GM21526 (cell line): ENCODE results near the gene WWOX.

Experiments used
- ATAC-seq: cut with Tn5 transposase; IDR thresholded peaks from one replicate; pipeline ENCODE4 v1.9.1; 2021; ENCODE audit warnings: moderate library complexity; ENCODE audit not compliant: unreplicated experiment, low FRiP score

Gene WWOX

DNA sequence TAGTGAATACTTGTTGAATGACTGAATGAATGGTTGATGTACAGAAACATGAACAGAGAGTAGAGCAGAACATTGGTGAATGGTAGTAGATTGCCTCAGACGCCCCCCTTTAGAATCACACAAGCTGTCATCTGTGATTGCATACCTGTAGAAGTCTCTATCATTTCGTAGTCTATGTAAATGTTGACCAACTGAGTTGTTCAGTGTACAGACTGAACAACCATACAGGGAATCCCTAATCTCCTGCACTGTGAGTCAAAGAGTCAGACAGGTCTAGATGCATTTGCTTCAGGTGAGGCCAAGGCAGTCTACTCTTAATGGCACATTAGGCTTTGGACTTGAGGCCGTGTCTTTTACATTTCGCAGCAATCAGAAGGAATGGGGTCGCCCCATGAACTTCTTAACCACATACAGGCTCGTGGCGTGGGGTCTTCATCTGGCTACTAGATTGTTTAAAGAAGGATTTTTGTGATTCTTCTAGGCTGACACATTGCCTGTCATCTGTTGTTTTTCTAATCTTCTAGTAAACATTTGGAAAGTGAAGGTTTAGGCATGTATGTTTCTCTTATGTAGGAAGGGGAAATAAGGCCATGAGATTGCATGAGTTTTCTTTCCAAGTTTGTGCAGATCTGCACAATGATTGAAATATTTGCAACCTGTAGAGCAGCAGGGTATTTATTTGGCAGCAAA, 157.4 kb downstream of the WWOX start:
- no peak for ATAC-seq

DNA sequence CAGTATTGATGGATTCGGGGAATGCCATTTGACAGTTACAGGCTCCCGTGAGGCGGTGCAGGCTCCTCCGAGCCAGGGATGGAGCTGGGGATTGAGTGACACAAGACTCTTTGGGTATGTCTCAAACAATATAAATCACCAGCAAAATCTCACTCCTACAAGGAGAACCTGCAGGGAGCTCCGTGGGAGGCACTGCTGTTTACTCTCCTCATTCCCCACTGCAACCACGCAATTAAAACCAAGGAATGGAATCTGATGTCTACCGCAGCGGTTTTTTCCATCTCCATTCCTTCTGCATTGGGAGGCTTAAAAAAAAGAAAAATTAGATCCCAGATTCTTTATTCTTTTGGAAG, 157.9 kb downstream of the WWOX start:
- no peak for ATAC-seq

GRCh38 chr16:78258375-78259065, 159.1 kb downstream of the WWOX start:
- no peak for ATAC-seq

DNA sequence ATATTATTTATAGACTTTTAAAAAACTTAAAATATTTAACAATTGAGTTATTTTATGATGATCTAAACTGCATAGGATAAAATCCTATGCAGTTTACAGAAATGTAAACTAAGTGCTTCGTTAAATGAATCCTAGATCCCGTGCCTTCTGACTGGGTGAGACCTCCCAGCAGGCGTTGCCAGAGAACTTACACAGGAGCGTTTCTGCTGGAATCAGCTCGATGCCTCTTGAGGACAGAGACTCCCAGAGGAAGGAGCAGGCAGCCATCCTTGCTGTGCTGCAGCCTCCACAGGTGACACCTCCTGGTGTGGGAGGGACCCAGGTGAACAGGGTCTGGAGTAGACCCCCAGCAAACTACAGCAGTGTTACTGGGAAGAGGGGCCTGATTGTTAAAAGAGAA, 160.4 kb downstream of the WWOX start:
- ATAC-seq, result no peak

- no peak for ATAC-seq
Measured at GRCh38 chr16:78264642-78265041, 165.2 kb downstream of the WWOX start.

DNA sequence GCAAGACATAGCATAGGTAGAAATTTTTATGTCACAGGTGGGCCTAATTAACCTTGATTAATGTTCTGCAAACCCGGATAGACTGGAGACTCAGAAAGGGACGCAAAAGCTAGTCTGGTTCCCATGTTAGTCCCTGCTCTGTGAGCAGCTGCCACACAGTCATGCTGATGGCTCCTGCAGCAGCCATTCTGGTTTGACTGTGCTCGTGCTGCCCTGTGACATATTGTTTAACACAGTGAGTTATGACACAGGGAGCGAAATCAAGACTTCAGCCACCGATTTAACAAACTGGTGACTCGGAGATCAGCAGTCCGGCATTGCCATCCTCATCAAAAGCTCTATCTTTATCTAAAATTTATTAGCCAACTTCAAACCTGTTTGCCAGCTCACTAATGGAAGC, 169.8 kb downstream of the WWOX start:
- no peak for ATAC-seq

DNA sequence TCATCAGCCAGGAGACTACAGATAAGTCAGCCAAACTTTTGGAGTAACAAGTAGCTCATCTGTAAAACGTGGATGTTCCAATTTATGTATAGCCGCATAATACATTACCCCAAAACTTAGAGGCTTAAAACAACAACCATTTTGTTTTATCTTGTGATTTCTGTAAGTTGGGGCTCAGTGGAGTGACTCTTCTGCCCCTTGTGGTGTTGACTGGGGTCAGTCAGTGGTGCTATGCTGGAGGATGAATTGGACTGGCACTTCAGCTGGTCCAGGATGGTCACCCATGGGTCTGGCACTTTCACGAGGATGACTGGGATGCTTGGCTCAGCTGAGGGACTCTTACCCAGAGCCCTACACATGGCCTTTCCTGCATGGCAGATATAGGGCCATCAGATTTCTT, 172.5 kb downstream of the WWOX start:
- ATAC-seq, result no peak

DNA sequence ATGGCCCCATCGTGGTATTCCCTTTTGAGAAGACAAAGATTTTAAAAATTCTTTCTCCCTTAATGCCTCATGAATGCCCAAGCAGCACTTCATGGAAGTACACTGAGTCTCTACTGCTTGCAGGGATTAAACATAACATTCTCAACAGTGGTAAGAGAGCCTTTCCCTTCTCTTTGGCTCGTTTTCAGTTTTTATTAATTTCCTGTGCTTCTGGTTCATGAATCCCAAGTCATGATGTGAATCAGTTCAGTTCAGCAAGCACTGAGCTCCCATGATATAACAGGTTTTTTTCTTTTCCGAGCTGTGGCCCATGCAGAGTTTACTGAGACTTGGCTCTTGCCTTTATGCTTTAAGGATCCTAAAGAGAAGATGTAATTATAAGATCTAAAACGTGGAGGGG, 175.3 kb downstream of the WWOX start:
- no peak for ATAC-seq

DNA sequence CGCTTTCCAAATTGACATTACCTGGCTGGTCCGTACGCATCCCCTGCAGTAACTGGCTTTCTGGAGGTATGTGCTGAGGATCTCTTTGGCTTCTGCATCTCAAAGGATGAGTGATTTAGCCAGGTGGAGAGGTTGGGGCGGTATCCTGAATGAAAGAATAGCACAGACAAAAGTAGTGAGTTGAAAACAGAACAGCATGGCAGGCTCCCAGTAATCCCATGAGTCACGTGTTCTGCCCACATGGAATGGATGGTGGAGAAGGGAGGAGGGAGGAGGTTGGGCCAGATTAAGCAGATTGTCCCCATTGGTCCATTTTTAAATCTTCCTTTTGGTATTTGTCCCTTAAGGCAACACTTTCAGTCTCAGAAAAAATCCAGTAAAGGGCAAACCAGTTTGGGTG, 176.0 kb downstream of the WWOX start:
- no peak for ATAC-seq

GRCh38 chr16:78277321-78278055, 178.0 kb downstream of the WWOX start:
- ATAC-seq, result no peak

DNA sequence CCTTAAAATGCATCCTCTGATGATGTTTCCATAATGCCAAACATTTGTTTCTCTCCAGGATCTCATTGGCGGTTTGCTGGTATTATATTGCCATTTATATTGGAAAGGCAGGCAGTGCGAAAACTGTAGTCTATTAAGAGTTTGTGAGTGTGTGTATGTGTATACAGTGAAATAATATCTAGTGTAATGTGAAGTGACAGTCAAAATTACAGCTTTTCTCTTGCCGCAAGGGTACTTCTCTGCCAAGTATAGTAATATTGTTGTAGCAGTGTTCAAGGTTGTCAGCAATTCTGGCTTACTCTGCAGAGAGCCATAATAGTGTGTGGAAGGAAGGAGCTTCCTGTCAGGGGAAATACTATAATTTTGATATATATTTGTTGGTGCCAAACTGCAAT, 178.6 kb downstream of the WWOX start:
- no peak for ATAC-seq

DNA sequence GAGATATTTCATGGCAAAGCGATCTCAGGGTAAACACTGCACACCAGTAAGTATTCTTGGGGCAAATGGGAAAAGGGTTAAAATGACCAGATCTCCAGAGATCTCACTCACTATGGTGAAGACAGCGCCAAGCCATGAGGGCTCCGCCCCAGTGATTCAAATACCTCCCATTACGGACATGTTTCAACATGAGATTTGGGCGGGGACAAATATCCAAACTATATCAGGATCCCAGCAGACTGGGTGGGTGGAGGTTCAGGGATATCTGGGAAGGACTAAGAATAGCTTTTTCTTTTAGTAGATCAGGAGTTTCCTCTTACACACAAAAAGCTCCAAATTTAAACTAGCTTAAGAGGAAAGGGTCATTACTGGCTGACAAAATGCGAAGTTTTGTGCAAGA, 181.7 kb downstream of the WWOX start:
- ATAC-seq, result no peak

DNA sequence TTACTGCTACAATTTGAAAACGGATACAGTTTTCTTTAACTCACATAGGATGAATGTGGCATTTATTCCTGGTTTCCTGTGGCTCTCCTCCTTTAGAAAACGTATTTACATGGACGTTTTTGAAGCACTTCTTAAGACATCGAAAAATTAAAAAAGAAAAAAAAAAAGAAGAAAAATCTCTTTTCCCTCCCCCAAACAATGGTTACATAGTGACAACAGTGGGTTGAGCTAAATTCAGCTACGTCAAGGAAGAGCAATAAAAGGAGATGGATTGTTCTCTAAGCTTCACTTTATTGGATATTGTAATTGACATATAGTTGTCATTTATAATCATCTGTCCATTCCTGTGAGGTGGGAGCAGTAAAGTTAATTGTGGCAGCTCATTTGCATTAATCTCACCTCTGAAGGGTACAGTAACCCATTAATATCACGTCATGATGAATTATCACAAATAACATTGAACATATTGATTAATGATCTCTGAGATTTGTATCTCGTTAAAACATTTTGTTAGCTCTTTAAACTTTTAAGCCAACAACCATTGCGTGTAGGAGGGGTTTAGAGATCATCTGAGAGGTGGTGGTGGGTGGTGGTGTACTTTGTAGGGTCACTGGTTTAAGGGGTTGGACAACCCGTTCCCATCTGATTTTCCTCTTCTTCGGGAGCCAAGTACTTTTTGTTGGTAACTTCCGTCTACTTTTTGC, 184.2 kb downstream of the WWOX start:
- no peak for ATAC-seq

GRCh38 chr16:78284326-78284725, 184.9 kb downstream of the WWOX start:
- ATAC-seq, result no peak

DNA sequence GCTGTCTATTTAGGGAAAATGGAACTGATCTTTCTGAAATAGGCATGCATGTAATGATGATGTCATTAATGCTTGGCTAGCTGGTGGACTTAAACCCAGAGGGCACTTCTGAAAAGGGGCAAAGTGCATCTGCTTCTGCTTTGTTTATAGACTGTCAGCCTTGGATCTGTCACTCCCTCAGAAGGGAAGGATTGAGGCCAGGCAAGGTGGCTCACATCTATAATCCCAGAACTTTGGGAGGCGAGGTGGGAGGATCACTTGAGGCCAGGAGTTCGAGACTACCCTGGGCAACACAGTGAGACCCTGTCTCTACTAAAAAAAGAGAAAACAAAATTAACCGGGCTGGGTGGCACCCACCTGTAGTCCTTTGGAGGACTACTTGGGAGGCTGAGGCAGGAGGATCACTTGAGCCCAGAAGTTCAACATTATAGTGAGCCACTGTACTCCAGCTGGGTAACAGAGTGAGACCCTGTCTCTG, 185.5 kb downstream of the WWOX start:
- ATAC-seq, result no peak

DNA sequence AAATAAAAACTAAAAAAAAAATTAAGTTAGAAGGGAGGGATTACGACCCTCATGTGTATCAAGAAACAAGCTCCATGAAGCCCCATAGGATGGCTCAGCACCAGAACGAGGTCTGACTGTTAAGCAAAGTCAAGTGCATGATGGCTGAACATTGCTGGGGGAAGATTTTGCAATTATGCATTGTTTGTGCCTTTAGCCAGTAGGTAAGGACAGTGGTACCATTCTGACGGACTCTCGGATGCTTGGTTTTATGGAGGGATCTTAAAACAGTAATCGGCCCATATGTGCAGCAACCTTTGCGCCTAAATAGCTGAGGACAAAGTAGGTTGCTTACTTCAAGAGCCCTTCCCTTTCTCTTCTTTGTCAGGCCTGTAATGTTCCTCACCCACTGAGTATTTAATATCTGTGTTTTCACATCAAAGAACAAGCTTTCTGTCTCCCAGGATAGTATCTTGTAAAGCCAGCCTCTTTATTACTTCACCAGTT, 186.0 kb downstream of the WWOX start:
- no peak for ATAC-seq

- no peak for ATAC-seq
Measured at GRCh38 chr16:78286065-78286464, 186.6 kb downstream of the WWOX start.

DNA sequence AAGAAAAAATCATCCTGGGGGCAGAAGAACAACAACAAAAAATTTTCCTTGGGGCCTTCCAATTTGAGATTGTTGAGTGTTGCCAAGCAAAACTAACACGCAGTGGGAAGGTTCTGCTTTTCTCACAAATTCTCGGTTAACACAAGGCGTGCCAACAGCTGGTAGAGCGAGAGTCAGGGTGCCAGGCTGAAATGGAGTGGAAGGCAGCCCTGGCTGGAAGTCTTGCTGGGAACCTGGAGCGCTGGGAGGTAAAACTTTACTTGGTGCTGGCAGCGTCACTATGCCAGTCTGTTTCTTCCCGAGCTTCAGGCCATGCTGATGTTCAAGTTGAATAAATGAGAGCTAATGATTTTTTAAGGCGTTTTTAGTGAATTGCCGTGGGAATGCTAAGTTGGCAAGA, 189.4 kb downstream of the WWOX start:
- ATAC-seq, result no peak

DNA sequence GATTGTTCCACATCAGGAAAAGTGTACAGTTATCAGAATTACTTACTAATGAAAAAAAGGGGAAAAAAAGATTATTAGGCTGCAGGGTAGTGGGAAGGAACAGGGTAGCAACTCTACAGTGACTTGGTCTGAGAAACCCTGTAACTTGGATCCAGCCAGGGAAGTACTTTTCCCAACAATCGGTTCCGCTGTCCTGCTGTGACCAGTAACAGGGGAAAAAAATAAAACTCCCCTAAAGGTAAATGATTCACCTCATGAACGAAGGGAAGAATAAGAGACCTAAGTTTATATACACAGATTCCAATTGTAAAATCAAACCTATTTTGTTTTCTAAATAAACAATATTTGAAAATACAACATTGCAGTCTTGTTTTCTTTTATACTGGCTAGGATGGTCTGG, 189.9 kb downstream of the WWOX start:
- no peak for ATAC-seq

DNA sequence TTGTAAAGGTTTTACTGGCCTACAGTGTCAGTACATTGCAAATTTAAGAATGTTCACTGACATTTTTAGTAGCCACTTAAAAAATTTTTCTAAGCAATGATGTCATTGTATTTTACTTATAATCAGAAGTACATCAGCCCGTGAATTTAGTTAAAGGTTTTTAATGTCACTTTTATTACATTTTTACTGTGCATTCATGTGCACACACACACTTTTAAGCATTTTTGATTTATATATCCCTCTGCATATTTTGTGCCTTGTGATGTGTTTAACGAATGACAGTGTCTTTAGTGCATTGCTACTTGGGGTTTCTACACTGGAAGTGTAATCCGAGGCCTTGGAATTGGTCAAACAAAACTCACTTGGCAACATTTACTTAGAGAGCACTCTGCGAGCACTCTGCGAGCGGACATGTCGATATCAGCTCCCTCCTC, 190.4 kb downstream of the WWOX start:
- no peak for ATAC-seq

DNA sequence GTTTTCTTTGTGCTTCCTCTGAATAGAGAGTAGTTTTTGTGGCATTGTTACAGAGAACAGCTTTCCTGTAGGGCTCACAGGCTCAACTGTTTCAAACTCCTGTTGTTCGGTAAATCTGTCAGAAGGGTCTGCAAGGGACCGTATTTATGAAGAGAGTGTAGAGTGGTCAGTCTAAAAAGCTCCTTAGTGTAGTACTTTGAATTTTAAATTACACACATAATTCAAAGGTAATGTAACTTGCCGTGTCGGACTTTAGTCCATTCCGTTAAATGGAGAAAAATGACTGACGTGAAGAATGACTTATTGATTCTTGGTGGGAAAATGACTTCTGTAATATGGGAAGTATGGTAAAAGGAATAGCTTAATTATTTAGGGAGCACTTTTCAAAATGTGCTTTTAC, 190.9 kb downstream of the WWOX start:
- no peak for ATAC-seq
